ENCODE data around the gene RNF19B.

Gene RNF19B

DNA sequence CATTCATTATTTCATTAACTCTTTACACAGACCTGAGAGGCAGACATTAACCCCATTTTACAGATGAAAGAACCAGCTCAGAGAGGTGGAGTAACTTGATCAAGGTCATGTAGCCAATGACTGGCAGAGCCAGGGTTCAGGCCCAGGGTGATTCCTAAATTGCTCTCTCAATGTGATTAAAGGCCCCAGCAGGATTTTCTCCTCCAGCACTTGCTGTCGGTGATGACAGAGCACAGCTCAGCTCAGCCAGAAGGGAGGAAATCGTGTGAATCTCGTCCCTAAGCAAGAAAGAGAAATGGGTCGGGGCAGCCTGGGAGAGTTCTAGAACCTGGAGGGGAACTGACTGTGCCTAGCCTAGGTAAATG, 19.5 kb upstream of the RNF19B start:
- H3K4me1 ChIP-seq (ENCODE audit: insufficient read depth, low read length) = no peaks in the 10 kb centered on the region
- H3K9me3 ChIP-seq (ENCODE audit: insufficient read depth, low read length, severe bottlenecking) = no peaks in the 10 kb centered on the region
- no peaks in the 10 kb centered on the region for H4K20me1 ChIP-seq (ENCODE audit: insufficient read depth, low read length)
- no peak overlapping the region for H3K4me3 ChIP-seq (ENCODE audit: low read depth in 1 of 2, low read length in 2 of 2)
- H3K27me3 ChIP-seq (ENCODE audit: insufficient read depth, low read length, poor library complexity) = no peaks in the 10 kb centered on the region
- H3K4me2 ChIP-seq (ENCODE audit: insufficient read depth, low read length) = no peak overlapping the region
- DNase-seq (no peak), ATAC-seq (ENCODE audit: insufficient read depth, low read depth) (no peak)
- H2AFZ ChIP-seq (ENCODE audit: low read depth, low read length) = no peak overlapping the region
- H3K27ac ChIP-seq (ENCODE audit: low read length) = no peak overlapping the region
- H3K79me2 ChIP-seq (ENCODE audit: insufficient read depth, low read length) = no peaks in the 10 kb centered on the region
- no peaks in the 10 kb centered on the region for H3K36me3 ChIP-seq (ENCODE audit: insufficient read depth, low read length)
- TF ChIP-seq EZH2 (IDR thresholded peaks at IDR 0.05; ENCODE audit: borderline replicate concordance, low read depth, low read length, severe bottlenecking) = no peak
- TF ChIP-seq, protein P1, sequence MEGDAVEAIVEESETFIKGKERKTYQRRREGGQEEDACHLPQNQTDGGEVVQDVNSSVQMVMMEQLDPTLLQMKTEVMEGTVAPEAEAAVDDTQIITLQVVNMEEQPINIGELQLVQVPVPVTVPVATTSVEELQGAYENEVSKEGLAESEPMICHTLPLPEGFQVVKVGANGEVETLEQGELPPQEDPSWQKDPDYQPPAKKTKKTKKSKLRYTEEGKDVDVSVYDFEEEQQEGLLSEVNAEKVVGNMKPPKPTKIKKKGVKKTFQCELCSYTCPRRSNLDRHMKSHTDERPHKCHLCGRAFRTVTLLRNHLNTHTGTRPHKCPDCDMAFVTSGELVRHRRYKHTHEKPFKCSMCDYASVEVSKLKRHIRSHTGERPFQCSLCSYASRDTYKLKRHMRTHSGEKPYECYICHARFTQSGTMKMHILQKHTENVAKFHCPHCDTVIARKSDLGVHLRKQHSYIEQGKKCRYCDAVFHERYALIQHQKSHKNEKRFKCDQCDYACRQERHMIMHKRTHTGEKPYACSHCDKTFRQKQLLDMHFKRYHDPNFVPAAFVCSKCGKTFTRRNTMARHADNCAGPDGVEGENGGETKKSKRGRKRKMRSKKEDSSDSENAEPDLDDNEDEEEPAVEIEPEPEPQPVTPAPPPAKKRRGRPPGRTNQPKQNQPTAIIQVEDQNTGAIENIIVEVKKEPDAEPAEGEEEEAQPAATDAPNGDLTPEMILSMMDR (IDR thresholded peaks at IDR 0.05; ENCODE audit: borderline replicate concordance, extremely low read depth, low read length, poor library complexity, severe bottlenecking) = no peak
- no peak overlapping the region for H3K9ac ChIP-seq (ENCODE audit: low read depth, low read length)

GRCh38 chr1:32983020-32983419, 18.4 kb upstream of the RNF19B start:
- Histone ChIP-seq H3K27ac (ENCODE audit: low read length) (no peak overlapping the region), H4K20me1 (ENCODE audit: insufficient read depth, low read length) (no peaks in the 10 kb centered on the region), H3K79me2 (ENCODE audit: insufficient read depth, low read length) (no peaks in the 10 kb centered on the region), H3K27me3 (ENCODE audit: insufficient read depth, low read length, poor library complexity) (no peaks in the 10 kb centered on the region), H3K4me2 (ENCODE audit: insufficient read depth, low read length) (no peak overlapping the region), H2AFZ (ENCODE audit: low read depth, low read length) (no peak overlapping the region), H3K9ac (ENCODE audit: low read depth, low read length) (no peak overlapping the region), H3K4me3 (ENCODE audit: low read depth in 1 of 2, low read length in 2 of 2) (no peak overlapping the region), H3K9me3 (ENCODE audit: insufficient read depth, low read length, severe bottlenecking) (no peaks in the 10 kb centered on the region), H3K36me3 (ENCODE audit: insufficient read depth, low read length) (no peaks in the 10 kb centered on the region), H3K4me1 (ENCODE audit: insufficient read depth, low read length) (no peaks in the 10 kb centered on the region)
- TF ChIP-seq EZH2 (IDR thresholded peaks at IDR 0.05; ENCODE audit: borderline replicate concordance, low read depth, low read length, severe bottlenecking) = no peak
- TF ChIP-seq, protein P1 (IDR thresholded peaks at IDR 0.05; ENCODE audit: borderline replicate concordance, extremely low read depth, low read length, poor library complexity, severe bottlenecking) = no peak
- ATAC-seq (ENCODE audit: insufficient read depth, low read depth) = no peak
- DNase-seq = no peak

DNA sequence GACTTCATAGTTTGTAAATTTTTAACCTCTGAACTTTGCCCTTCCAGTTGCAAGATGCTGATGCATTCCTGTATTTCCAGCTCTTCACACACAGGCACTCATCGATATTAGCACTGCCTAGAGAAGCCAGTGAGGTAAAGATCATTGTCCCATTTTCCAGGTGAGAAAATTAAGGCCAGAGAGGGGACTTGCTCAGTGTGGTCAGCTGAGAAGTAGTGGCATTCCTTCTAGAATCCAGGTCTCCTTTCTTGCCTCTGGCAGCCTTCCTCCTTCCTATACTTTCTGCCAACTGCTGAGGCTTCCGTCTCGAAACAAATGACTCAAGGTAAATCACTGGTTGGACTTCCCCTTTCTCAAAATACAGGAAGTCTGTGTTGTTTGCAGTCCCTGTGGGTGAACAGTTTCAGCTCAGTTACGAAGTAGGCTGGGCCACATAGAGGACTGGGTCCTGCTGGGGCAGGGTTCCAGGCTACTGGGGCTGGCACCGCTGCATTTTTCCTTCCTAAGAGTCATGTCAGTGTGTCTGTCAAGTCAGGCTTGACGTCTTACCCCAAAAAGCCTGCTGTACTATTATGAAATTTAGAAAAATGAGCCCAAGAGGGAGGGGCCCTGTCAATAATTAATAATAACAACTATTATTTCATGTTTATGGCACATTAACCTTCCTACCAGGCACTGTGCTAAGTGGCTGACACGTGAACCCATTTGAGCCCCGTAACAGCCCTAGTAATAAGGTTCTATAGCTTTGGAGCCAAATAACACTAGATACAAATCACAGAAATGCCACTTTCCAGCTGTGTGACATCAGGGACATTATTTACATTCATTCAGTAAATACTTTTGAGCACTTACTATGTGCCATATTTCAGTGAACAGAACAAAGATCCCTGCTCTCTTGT, 16.6 kb upstream of the RNF19B start:
- Histone ChIP-seq H3K4me2 (ENCODE audit: insufficient read depth, low read length) (no peak overlapping the region), H3K27me3 (ENCODE audit: insufficient read depth, low read length, poor library complexity) (no peaks in the 10 kb centered on the region), H3K9me3 (ENCODE audit: insufficient read depth, low read length, severe bottlenecking) (no peaks in the 10 kb centered on the region), H3K79me2 (ENCODE audit: insufficient read depth, low read length) (no peaks in the 10 kb centered on the region), H3K27ac (ENCODE audit: low read length) (no peak overlapping the region), H2AFZ (ENCODE audit: low read depth, low read length) (no peak overlapping the region), H3K9ac (ENCODE audit: low read depth, low read length) (no peak overlapping the region), H3K4me3 (ENCODE audit: low read depth in 1 of 2, low read length in 2 of 2) (no peak overlapping the region), H3K4me1 (ENCODE audit: insufficient read depth, low read length) (no peaks in the 10 kb centered on the region), H4K20me1 (ENCODE audit: insufficient read depth, low read length) (no peaks in the 10 kb centered on the region), H3K36me3 (ENCODE audit: insufficient read depth, low read length) (no peaks in the 10 kb centered on the region)
- TF ChIP-seq, protein P1 (IDR thresholded peaks at IDR 0.05; ENCODE audit: borderline replicate concordance, extremely low read depth, low read length, poor library complexity, severe bottlenecking) = no peak
- no peak for TF ChIP-seq EZH2 (IDR thresholded peaks at IDR 0.05; ENCODE audit: borderline replicate concordance, low read depth, low read length, severe bottlenecking)
- DNase-seq (no peak), ATAC-seq (ENCODE audit: insufficient read depth, low read depth) (no peak)
